ENCODE measurements around the gene DYRK1A. TPM values are rescaled to one million over a fixed set of nuclear protein-coding genes. Genes with fewer than 3 reads are reported as not detected.

DYRK1A gene
- total RNA-seq, 2 experiments from 2014 or later, result 73.6 to 74.1 TPM

GRCh38 chr21:37525810-37526209 is 159.2 kb downstream of the DYRK1A start:
- Mint-ChIP-seq H3K27ac (no peak overlapping the region), H3K36me3 (ENCODE audit: low read depth) (no peaks in the 10 kb centered on the region), H3K27me3 (peaks cover 14% of the 10 kb centered on the region), H3K9me3 (no peaks in the 10 kb centered on the region), H3K4me1 (peaks cover 2% of the 10 kb centered on the region), H3K4me3 (no peak overlapping the region)
- POLR2A ChIA-PET, result interaction anchor here (1.2 kb wide), 1 partner anchor 39 kb away, joined by 5 read pairs; no protein-coding TSS in a partner anchor
- no peak for DNase-seq
- CTCF ChIA-PET, result no interaction called here

- no peak overlapping the region for H3K4me3 Mint-ChIP-seq
- no peaks in the 10 kb centered on the region for H3K36me3 Mint-ChIP-seq (ENCODE audit: low read depth)
- ChIA-PET CTCF (no interaction called here), POLR2A (no interaction called here)
- H3K27ac Mint-ChIP-seq, result no peak overlapping the region
- DNase-seq, result no peak
- H3K9me3 Mint-ChIP-seq, result no peaks in the 10 kb centered on the region
- peaks cover 2% of the 10 kb centered on the region for H3K4me1 Mint-ChIP-seq
- H3K27me3 Mint-ChIP-seq, result peaks cover 18% of the 10 kb centered on the region
Measured at GRCh38 chr21:37527103-37527502, 160.5 kb downstream of the DYRK1A start.

- DNase-seq, result no peak
- CTCF ChIA-PET, result no interaction called here
- H3K4me3 Mint-ChIP-seq, result no peak overlapping the region
- H3K27ac Mint-ChIP-seq, result no peak overlapping the region
- peaks cover under 1% of the 10 kb centered on the region for H3K4me1 Mint-ChIP-seq
- POLR2A ChIA-PET, result no interaction called here
- H3K36me3 Mint-ChIP-seq (ENCODE audit: low read depth), result no peaks in the 10 kb centered on the region
- peaks cover 24% of the 10 kb centered on the region for H3K27me3 Mint-ChIP-seq
- no peaks in the 10 kb centered on the region for H3K9me3 Mint-ChIP-seq
Measured at GRCh38 chr21:37527716-37528115, 161.1 kb downstream of the DYRK1A start.

GRCh38 chr21:37528150-37528937 is 161.8 kb downstream of the DYRK1A start:
- no peak for DNase-seq
- Mint-ChIP-seq H3K4me3 (no peak overlapping the region), H3K36me3 (ENCODE audit: low read depth) (no peaks in the 10 kb centered on the region), H3K27ac (no peak overlapping the region), H3K4me1 (no peaks in the 10 kb centered on the region), H3K27me3 (peaks cover 27% of the 10 kb centered on the region), H3K9me3 (no peaks in the 10 kb centered on the region)
- POLR2A ChIA-PET, result interaction anchor here (1.6 kb wide), 1 partner anchor 35 kb away, joined by 6 read pairs; no protein-coding TSS in a partner anchor
- CTCF ChIA-PET, result interaction anchor here (1.2 kb wide), 1 partner anchor 35 kb away, joined by 4 read pairs; no protein-coding TSS in a partner anchor

GRCh38 chr21:37529649-37530048 is 163.1 kb downstream of the DYRK1A start:
- Mint-ChIP-seq H3K4me3 (no peak overlapping the region), H3K4me1 (no peaks in the 10 kb centered on the region), H3K27ac (no peak overlapping the region), H3K27me3 (peaks cover 27% of the 10 kb centered on the region), H3K9me3 (no peaks in the 10 kb centered on the region), H3K36me3 (ENCODE audit: low read depth) (no peaks in the 10 kb centered on the region)
- ChIA-PET POLR2A (interaction anchor here (1.5 to 1.6 kb wide), 2 partner anchors 9 to 34 kb away, joined by 3 to 6 read pairs; no protein-coding TSS in a partner anchor), CTCF (interaction anchor here (1.2 kb wide), 1 partner anchor 34 kb away, joined by 4 read pairs; no protein-coding TSS in a partner anchor)
- DNase-seq, result no peak

- Mint-ChIP-seq H3K27ac (no peak overlapping the region), H3K27me3 (peaks cover 27% of the 10 kb centered on the region), H3K4me3 (no peak overlapping the region), H3K4me1 (no peaks in the 10 kb centered on the region), H3K36me3 (ENCODE audit: low read depth) (no peaks in the 10 kb centered on the region), H3K9me3 (no peaks in the 10 kb centered on the region)
- DNase-seq, result no peak
- POLR2A ChIA-PET, result interaction anchor here (1.3 kb wide), 1 partner anchor 163 kb away, joined by 4 read pairs; no protein-coding TSS in a partner anchor
- CTCF ChIA-PET, result no interaction called here
Measured at GRCh38 chr21:37530901-37531351, 164.4 kb downstream of the DYRK1A start.

- peaks cover 29% of the 10 kb centered on the region for H3K27me3 Mint-ChIP-seq
- no peaks in the 10 kb centered on the region for H3K36me3 Mint-ChIP-seq (ENCODE audit: low read depth)
- no peaks in the 10 kb centered on the region for H3K9me3 Mint-ChIP-seq
- H3K4me1 Mint-ChIP-seq, result no peaks in the 10 kb centered on the region
- H3K4me3 Mint-ChIP-seq, result no peak overlapping the region
- POLR2A ChIA-PET, result interaction anchor here (1.3 kb wide), 1 partner anchor 163 kb away, joined by 4 read pairs; no protein-coding TSS in a partner anchor
- H3K27ac Mint-ChIP-seq, result no peak overlapping the region
- CTCF ChIA-PET, result no interaction called here
- DNase-seq, result no peak
Measured at GRCh38 chr21:37531431-37531932, 164.9 kb downstream of the DYRK1A start.

GRCh38 chr21:37532868-37533780 is 166.6 kb downstream of the DYRK1A start:
- DNase-seq, result no peak
- Mint-ChIP-seq H3K4me1 (no peaks in the 10 kb centered on the region), H3K36me3 (ENCODE audit: low read depth) (no peaks in the 10 kb centered on the region), H3K27me3 (peaks cover 34% of the 10 kb centered on the region), H3K4me3 (no peak overlapping the region), H3K27ac (no peak overlapping the region), H3K9me3 (peaks cover 3% of the 10 kb centered on the region)
- ChIA-PET CTCF (no interaction called here), POLR2A (no interaction called here)

GRCh38 chr21:37534431-37534830 is 167.9 kb downstream of the DYRK1A start:
- no peak overlapping the region for H3K4me3 Mint-ChIP-seq

GRCh38 chr21:37535130-37535529 is 168.6 kb downstream of the DYRK1A start:
- Mint-ChIP-seq H3K36me3 (ENCODE audit: low read depth) (no peaks in the 10 kb centered on the region), H3K9me3 (peaks cover 3% of the 10 kb centered on the region), H3K4me3 (no peak overlapping the region), H3K4me1 (no peaks in the 10 kb centered on the region), H3K27me3 (peaks cover 27% of the 10 kb centered on the region), H3K27ac (no peak overlapping the region)
- ChIA-PET POLR2A (no interaction called here), CTCF (no interaction called here)
- no peak for DNase-seq

More at GRCh38 chr21:37534431-37534830, 167.9 kb downstream of the DYRK1A start:
- ChIA-PET CTCF (no interaction called here), POLR2A (no interaction called here)
- Mint-ChIP-seq H3K9me3 (peaks cover 3% of the 10 kb centered on the region), H3K4me1 (no peaks in the 10 kb centered on the region), H3K36me3 (ENCODE audit: low read depth) (no peaks in the 10 kb centered on the region), H3K27me3 (peaks cover 31% of the 10 kb centered on the region), H3K27ac (no peak overlapping the region)
- DNase-seq, result no peak

- Mint-ChIP-seq H3K27me3 (peaks cover 21% of the 10 kb centered on the region), H3K27ac (no peak overlapping the region), H3K36me3 (ENCODE audit: low read depth) (no peaks in the 10 kb centered on the region), H3K4me1 (no peaks in the 10 kb centered on the region), H3K4me3 (no peak overlapping the region), H3K9me3 (peaks cover 3% of the 10 kb centered on the region)
- CTCF ChIA-PET, result no interaction called here
- no peak for DNase-seq
- POLR2A ChIA-PET, result no interaction called here
Measured at GRCh38 chr21:37535672-37536071, 169.1 kb downstream of the DYRK1A start.

GRCh38 chr21:37536616-37537278 is 170.2 kb downstream of the DYRK1A start:
- no peak for DNase-seq
- ChIA-PET POLR2A (no interaction called here), CTCF (no interaction called here)
- Mint-ChIP-seq H3K4me1 (no peaks in the 10 kb centered on the region), H3K27ac (no peak overlapping the region), H3K4me3 (no peak overlapping the region), H3K36me3 (ENCODE audit: low read depth) (no peaks in the 10 kb centered on the region), H3K27me3 (peaks cover 23% of the 10 kb centered on the region), H3K9me3 (peaks cover 3% of the 10 kb centered on the region)
